ENCODE results near the gene RALGDS. TPM values are rescaled to one million over a fixed set of nuclear protein-coding genes. Genes with fewer than 3 reads are reported as not detected.

The RALGDS gene
- total RNA-seq, 2 donors from 2014 or later: 50.7 to 78.2 TPM

GRCh38 chr9:133124907-133125275 is 3.9 kb upstream of the RALGDS start:
- H3K27ac Mint-ChIP-seq: peak overlapping the region; percentile 65
- H3K36me3 Mint-ChIP-seq (ENCODE audit: insufficient read depth in 2 of 2): peaks cover 0 to 1% of the 10 kb centered on the region in 2 donors
- peaks cover 54% of the 10 kb centered on the region for H3K4me1 Mint-ChIP-seq (ENCODE audit: low read depth)
- H3K27me3 Mint-ChIP-seq (ENCODE audit: low read depth): no peaks in the 10 kb centered on the region
- DNase-seq (no peak), ATAC-seq (replicated peaks in 1 of 2) (no peak)
- H3K9me3 Mint-ChIP-seq: no peaks in the 10 kb centered on the region
- peak overlapping the region in 1 of 2 donors; percentile 39 for H3K4me3 Mint-ChIP-seq

- peaks cover 48% of the 10 kb centered on the region for H3K4me1 Mint-ChIP-seq (ENCODE audit: low read depth)
- ATAC-seq (replicated peaks in 1 of 2) (no peak), DNase-seq (no peak)
- peak overlapping the region; percentile 1 for H3K27ac Mint-ChIP-seq
- H3K36me3 Mint-ChIP-seq (ENCODE audit: insufficient read depth in 2 of 2): peaks cover 0 to 1% of the 10 kb centered on the region in 2 donors
- H3K4me3 Mint-ChIP-seq: peak overlapping the region in 1 of 2 donors; percentile 39
- H3K9me3 Mint-ChIP-seq: no peaks in the 10 kb centered on the region
- no peaks in the 10 kb centered on the region for H3K27me3 Mint-ChIP-seq (ENCODE audit: low read depth)
Observed at GRCh38 chr9:133124123-133124906, 3.3 kb upstream of the RALGDS start.

DNA sequence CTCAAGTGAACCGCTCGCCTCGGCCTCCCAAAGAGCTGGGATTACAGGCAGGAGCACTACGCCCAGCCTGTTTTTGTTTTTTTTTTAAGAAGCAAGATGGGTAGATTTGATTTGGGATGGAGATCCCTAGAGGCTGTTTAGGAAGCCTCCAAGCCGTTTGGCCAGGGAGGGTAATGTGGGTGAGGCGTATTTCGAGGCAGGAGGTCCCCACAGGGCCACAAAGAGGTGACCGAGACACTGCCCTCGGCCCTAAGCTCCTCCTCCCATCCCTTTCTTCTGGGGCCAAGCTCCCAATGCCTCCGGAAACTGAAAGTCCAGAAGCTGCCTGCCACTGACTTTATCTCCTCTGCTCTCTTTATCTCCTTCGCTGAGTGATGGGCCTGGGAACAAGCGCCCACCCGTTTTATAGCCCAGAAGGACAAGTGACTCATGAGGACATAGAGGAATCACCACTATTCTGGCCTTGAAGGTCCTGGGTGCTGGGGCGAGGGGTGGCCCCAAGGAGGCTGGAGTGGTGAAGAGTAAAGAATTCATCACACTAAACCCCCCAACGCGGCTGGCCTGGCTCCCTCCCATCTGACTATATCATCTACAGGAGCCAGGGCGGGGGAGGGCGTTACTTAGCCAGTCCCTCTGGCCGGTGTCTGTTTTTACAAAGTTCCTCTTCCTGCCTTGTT is 2.0 kb upstream of the RALGDS start:
- Mint-ChIP-seq H3K4me3 (no peak overlapping the region), H3K36me3 (ENCODE audit: insufficient read depth in 2 of 2) (peaks cover 0 to 1% of the 10 kb centered on the region in 2 donors), H3K9me3 (no peaks in the 10 kb centered on the region), H3K4me1 (ENCODE audit: low read depth) (peaks cover 51% of the 10 kb centered on the region), H3K27ac (no peak overlapping the region), H3K27me3 (ENCODE audit: low read depth) (no peaks in the 10 kb centered on the region)
- no peak for ATAC-seq (replicated peaks in 1 of 2)
- no peak for DNase-seq

- Mint-ChIP-seq H3K9me3 (no peaks in the 10 kb centered on the region), H3K27me3 (ENCODE audit: low read depth) (no peaks in the 10 kb centered on the region), H3K27ac (no peak overlapping the region), H3K4me3 (no peak overlapping the region), H3K4me1 (ENCODE audit: low read depth) (peaks cover 51% of the 10 kb centered on the region), H3K36me3 (ENCODE audit: insufficient read depth in 2 of 2) (peaks cover 0 to 1% of the 10 kb centered on the region in 2 donors)
- DNase-seq: no peak
- ATAC-seq (replicated peaks in 1 of 2): no peak
Observed at GRCh38 chr9:133122605-133122934, 1.5 kb upstream of the RALGDS start.

- peak in 1 of 2 donors; percentile 2 for ATAC-seq (replicated peaks in 1 of 2)
- Mint-ChIP-seq H3K9me3 (no peaks in the 10 kb centered on the region), H3K27me3 (ENCODE audit: low read depth) (no peaks in the 10 kb centered on the region)
Observed at GRCh38 chr9:133121915-133122550, 993 bp upstream of the RALGDS start.

GRCh38 chr9:133120501-133121197 is 391 bp downstream of the RALGDS start:
- DNase-seq (no peak), ATAC-seq (replicated peaks in 1 of 2) (no peak)
- Mint-ChIP-seq H3K4me3 (peak overlapping the region; percentile 67 to 79), H3K9me3 (no peaks in the 10 kb centered on the region), H3K4me1 (ENCODE audit: low read depth) (peaks cover 51% of the 10 kb centered on the region), H3K27me3 (ENCODE audit: low read depth) (no peaks in the 10 kb centered on the region), H3K27ac (no peak overlapping the region), H3K36me3 (ENCODE audit: insufficient read depth in 2 of 2) (peaks cover 0 to 1% of the 10 kb centered on the region in 2 donors)

More at GRCh38 chr9:133121915-133122550, 993 bp upstream of the RALGDS start:
- no peak for DNase-seq
- Mint-ChIP-seq H3K4me1 (ENCODE audit: low read depth) (peaks cover 48% of the 10 kb centered on the region), H3K36me3 (ENCODE audit: insufficient read depth in 2 of 2) (peaks cover 0 to 1% of the 10 kb centered on the region in 2 donors), H3K4me3 (peak overlapping the region; percentile 63 to 65), H3K27ac (no peak overlapping the region)

DNA sequence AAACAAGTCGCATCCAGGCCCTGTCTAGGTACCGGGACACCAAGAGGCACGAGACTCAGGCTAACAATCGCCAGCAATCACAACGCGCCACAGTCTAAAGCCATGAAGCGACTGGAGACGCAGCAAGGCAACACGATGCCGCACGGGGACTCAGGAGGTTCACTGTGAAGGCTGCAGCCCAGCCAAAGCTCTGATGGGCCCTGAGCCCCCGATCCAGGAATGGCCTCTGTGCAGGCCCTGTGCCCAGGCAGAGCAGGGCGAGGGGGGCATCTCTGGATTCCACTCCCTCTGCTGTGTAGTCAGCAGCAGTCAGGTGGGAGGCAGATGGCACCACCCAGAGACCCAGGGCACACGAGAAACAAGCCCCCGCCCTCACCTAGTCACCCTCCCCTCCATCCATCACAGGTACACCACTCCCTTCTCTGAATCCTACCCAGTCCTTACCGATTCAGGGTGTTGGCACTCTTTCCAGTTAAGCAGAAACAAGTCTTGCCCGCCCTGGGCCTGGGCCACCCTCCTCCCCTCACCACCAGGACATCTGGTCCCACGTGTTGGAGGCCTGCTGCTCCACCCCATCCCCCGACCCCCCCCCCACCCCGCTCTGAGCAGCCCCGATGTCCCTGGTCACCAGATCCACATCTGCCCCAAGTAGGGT is 1.1 kb downstream of the RALGDS start:
- ATAC-seq (replicated peaks in 1 of 2) (no peak), DNase-seq (no peak)
- H3K4me1 Mint-ChIP-seq (ENCODE audit: low read depth): peaks cover 51% of the 10 kb centered on the region
- peak overlapping the region; percentile 67 to 79 for H3K4me3 Mint-ChIP-seq
- no peaks in the 10 kb centered on the region for H3K27me3 Mint-ChIP-seq (ENCODE audit: low read depth)
- peaks cover 0 to 1% of the 10 kb centered on the region in 2 donors for H3K36me3 Mint-ChIP-seq (ENCODE audit: insufficient read depth in 2 of 2)
- H3K27ac Mint-ChIP-seq: peak overlapping the region; percentile 6
- H3K9me3 Mint-ChIP-seq: no peaks in the 10 kb centered on the region

DNA sequence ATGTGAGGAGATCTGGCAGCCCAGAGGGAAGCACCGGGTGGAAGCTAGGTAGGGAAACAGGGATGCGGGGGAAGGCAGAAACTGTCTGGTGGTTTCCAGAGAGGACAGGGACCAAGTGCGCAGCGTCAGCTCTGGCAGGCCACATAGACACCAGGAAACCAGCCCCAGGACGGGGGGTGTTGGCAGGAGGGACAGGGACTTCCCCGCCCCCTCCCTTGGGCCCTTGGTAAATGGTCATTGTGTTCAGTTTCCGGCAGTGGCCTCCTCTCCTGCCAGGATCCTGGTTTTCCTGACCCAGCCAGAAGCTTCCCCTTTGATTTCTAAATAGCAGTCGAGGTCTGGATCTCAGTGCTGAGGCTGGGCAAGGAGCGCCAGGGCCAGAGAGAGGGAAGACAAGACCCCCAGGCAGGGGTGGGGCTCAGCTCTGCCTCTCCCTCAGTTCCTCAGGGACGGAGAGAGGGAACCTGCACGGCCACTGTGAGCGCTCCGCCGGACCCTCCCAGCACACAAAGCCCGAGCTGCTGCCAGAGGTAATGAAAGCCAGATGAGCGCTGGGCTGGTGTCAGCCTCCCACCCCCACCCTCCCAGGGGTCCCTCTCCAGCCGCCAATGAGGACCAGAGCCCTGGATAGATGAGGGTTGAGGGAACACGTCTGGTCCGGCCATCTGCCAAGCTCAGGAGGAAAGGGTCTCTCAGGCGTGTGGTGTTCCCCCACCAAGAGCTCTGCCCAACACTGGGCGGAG is 1.8 kb downstream of the RALGDS start:
- no peak for ATAC-seq (replicated peaks in 1 of 2)

GRCh38 chr9:133118568-133118967 is 2.5 kb downstream of the RALGDS start:
- H3K27ac Mint-ChIP-seq: no peak overlapping the region

More for the DNA sequence above, 1.8 kb downstream of the RALGDS start:
- H3K27me3 Mint-ChIP-seq (ENCODE audit: low read depth): no peaks in the 10 kb centered on the region
- H3K4me3 Mint-ChIP-seq: peak overlapping the region; percentile 42 to 79
- peaks cover 53% of the 10 kb centered on the region for H3K4me1 Mint-ChIP-seq (ENCODE audit: low read depth)
- no peaks in the 10 kb centered on the region for H3K36me3 Mint-ChIP-seq (ENCODE audit: insufficient read depth in 2 of 2)
- H3K9me3 Mint-ChIP-seq: no peaks in the 10 kb centered on the region
- H3K27ac Mint-ChIP-seq: no peak overlapping the region
- DNase-seq: no peak

DNA sequence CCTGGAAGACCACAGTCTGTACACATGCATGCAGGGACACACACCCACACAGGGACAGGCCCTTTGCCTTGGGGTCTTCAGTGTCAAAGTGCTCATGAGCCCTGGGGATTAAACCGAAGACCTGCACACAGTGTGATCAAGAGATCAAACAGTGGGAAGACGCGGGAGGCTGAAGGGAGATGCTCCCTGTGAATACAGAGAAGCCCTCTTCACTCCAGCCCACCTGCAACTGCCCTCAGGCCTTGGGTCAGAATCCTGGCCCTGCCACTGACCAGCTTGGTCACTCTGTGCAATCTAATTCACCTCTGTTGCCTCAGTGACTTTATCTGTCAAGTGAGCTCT is 2.9 kb downstream of the RALGDS start:
- Mint-ChIP-seq H3K27ac (no peak overlapping the region), H3K36me3 (ENCODE audit: insufficient read depth in 2 of 2) (no peaks in the 10 kb centered on the region), H3K4me3 (no peak overlapping the region), H3K27me3 (ENCODE audit: low read depth) (no peaks in the 10 kb centered on the region), H3K4me1 (ENCODE audit: low read depth) (peaks cover 58% of the 10 kb centered on the region), H3K9me3 (no peaks in the 10 kb centered on the region)
- DNase-seq (no peak), ATAC-seq (replicated peaks in 1 of 2) (no peak)

More at GRCh38 chr9:133118568-133118967, 2.5 kb downstream of the RALGDS start:
- DNase-seq (no peak), ATAC-seq (replicated peaks in 1 of 2) (no peak)
- H3K36me3 Mint-ChIP-seq (ENCODE audit: insufficient read depth in 2 of 2): no peaks in the 10 kb centered on the region
- H3K4me3 Mint-ChIP-seq: peak overlapping the region; percentile 38 to 42
- no peaks in the 10 kb centered on the region for H3K9me3 Mint-ChIP-seq
- peaks cover 54% of the 10 kb centered on the region for H3K4me1 Mint-ChIP-seq (ENCODE audit: low read depth)
- no peaks in the 10 kb centered on the region for H3K27me3 Mint-ChIP-seq (ENCODE audit: low read depth)

- ATAC-seq (replicated peaks in 1 of 2) (no peak), DNase-seq (no peak)
- Mint-ChIP-seq H3K27ac (no peak overlapping the region), H3K4me1 (ENCODE audit: low read depth) (peaks cover 64% of the 10 kb centered on the region), H3K36me3 (ENCODE audit: insufficient read depth in 2 of 2) (no peaks in the 10 kb centered on the region), H3K9me3 (no peaks in the 10 kb centered on the region), H3K4me3 (no peak overlapping the region), H3K27me3 (ENCODE audit: low read depth) (no peaks in the 10 kb centered on the region)
Observed at GRCh38 chr9:133117271-133118178, 3.5 kb downstream of the RALGDS start.
